Fibroblast of lung (primary cell): ENCODE data around the gene TGFB1. TPM values are rescaled to one million over a fixed set of nuclear protein-coding genes. Genes with fewer than 3 reads are reported as not detected.
"Not testable (repeated sequence)": the region's sequence is repeated elsewhere in the genome, so short reads cannot be mapped to it uniquely, and the experiment has no call there.

Experiments
- DNase-seq, 2 donors: peaks; one replicate each; pipeline versions ENCODE4 v3.0.0 to v3.0.0-alpha.2; 2010; ENCODE audit warnings: low read depth in 2 of 2
- H2AFZ ChIP-seq: 2 replicates; pipeline ENCODE4 v1.5.1; 2012; ENCODE audit warnings: low read length, control low read depth, inconsistent platforms
- H3K27ac ChIP-seq: 2 replicates; pipeline ENCODE4 v1.5.1; 2011; ENCODE audit warnings: low read length, control low read depth; ENCODE audit not compliant: insufficient read depth
- H3K27me3 ChIP-seq: 2 replicates; pipeline ENCODE4 v1.5.1; 2011; ENCODE audit warnings: mild to moderate bottlenecking, low read length; ENCODE audit not compliant: control insufficient read depth, insufficient read depth
- H3K36me3 ChIP-seq: 2 replicates; pipeline ENCODE4 v1.5.1; 2011; ENCODE audit warnings: low read length; ENCODE audit not compliant: control insufficient read depth, insufficient read depth
- H3K4me1 ChIP-seq: 2 replicates; pipeline ENCODE4 v1.5.1; 2011; ENCODE audit warnings: low read length; ENCODE audit not compliant: control insufficient read depth, insufficient read depth; ENCODE audit errors: extremely low read depth
- H3K4me2 ChIP-seq: 2 replicates; pipeline ENCODE4 v1.5.1; 2011; ENCODE audit warnings: low read length, control low read depth; ENCODE audit not compliant: insufficient read depth; ENCODE audit errors: extremely low read depth
- H3K4me3 ChIP-seq, 4 experiments: fragments of 200-600 bp in 1 of 4; sonication (generic) in 1 of 4; replicated peaks in 1 of 4; 2 replicates each; pipeline ENCODE4 v1.5.1; 2011 to 2016; ENCODE audit warnings: low read length in 4 of 4, low read depth in 3 of 4, mild to moderate bottlenecking in 3 of 4, control low read depth in 2 of 4, inconsistent platforms in 1 of 4, mixed read lengths in 1 of 4; ENCODE audit not compliant: insufficient read depth in 1 of 4; ENCODE audit errors: control extremely low read depth in 1 of 4
- H3K79me2 ChIP-seq: 2 replicates; pipeline ENCODE4 v1.5.1; 2012; ENCODE audit warnings: mild to moderate bottlenecking, low read length, inconsistent platforms; ENCODE audit not compliant: control insufficient read depth, insufficient read depth
- H3K9ac ChIP-seq: 2 replicates; pipeline ENCODE4 v1.5.1; 2011; ENCODE audit warnings: mild to moderate bottlenecking, low read length, control low read depth; ENCODE audit not compliant: insufficient read depth
- H3K9me3 ChIP-seq: 2 replicates; pipeline ENCODE4 v1.5.1; 2012; ENCODE audit warnings: low read depth, low read length; ENCODE audit not compliant: control insufficient read depth, insufficient read depth
- H4K20me1 ChIP-seq: 2 replicates; pipeline ENCODE4 v1.5.1; 2011; ENCODE audit warnings: low read length; ENCODE audit not compliant: control insufficient read depth, insufficient read depth; ENCODE audit errors: extremely low read depth
- EZH2 ChIP-seq: IDR thresholded peaks from 2 replicates; pipeline ENCODE4 v1.5.1; 2012; ENCODE audit warnings: low read length, control low read depth, mild to moderate bottlenecking; ENCODE audit errors: missing control alignments
- polyA plus RNA-seq, 2 donors: library from polyadenylated mRNA; depleted of rRNA in 1 of 2; stranded (reverse) in 1 of 2; unstranded in 1 of 2; fragments of >200 nt; gene quantifications; 2 replicates each; pipeline ENCODE4 v1.2.1, GENCODE V29; 2011 to 2012; ENCODE audit warnings: missing spikeins in 1 of 2
- total RNA-seq: library from RNA; depleted of rRNA; stranded (reverse); fragments of >200 nt; gene quantifications from 2 replicates; pipeline ENCODE4 v1.2.1, GENCODE V29; 2014
- TF ChIP-seq, protein P1 (sequence below), 2 donors: IDR thresholded peaks in 1 of 2; conservative IDR thresholded peaks in 1 of 2; 1 replicate in 1 of 2; 2 replicates in 1 of 2; pipeline ENCODE4 v1.5.1; 2011 to 2012; ENCODE audit warnings: low read length in 2 of 2, control low read depth in 1 of 2, inconsistent platforms in 1 of 2, low read depth in 1 of 2, mild to moderate bottlenecking in 1 of 2

TGFB1 gene
- total and polyA plus RNA-seq, 2 donors (not counting 1 experiment from before 2014, with no cell fraction given) = 4.2 to 14.4 TPM

DNA sequence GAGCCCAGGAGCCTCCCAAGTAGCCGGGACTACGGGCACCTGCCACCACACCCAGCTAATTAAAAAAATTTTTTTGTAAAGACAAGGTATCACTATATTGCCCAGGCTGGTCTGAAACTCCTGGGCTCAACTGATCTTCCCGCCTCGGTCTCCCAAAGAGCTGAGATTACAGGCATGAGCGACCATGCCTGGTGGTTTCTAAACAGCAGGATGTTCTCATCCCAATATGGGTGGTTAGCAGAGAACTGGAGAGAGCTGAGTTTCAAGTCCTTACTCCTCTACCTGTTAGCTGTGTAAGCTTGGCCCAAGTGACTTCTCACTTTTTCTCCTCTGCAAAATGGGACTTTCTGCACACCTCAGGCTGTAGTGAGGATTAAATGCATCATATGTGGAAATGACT is 30.6 kb upstream of the TGFB1 start:
- Histone ChIP-seq H3K27ac (no peak overlapping the region), H3K9ac (no peak overlapping the region), H3K27me3 (no peaks in the 10 kb centered on the region), H4K20me1 (no peaks in the 10 kb centered on the region), H2AFZ (no peak overlapping the region), H3K4me2 (no peak overlapping the region), H3K4me1 (no peaks in the 10 kb centered on the region), H3K79me2 (no peaks in the 10 kb centered on the region), H3K36me3 (no peaks in the 10 kb centered on the region), H3K4me3 (no peak overlapping the region), H3K9me3 (no peaks in the 10 kb centered on the region)
- TF ChIP-seq EZH2 = no peak
- TF ChIP-seq, protein P1, sequence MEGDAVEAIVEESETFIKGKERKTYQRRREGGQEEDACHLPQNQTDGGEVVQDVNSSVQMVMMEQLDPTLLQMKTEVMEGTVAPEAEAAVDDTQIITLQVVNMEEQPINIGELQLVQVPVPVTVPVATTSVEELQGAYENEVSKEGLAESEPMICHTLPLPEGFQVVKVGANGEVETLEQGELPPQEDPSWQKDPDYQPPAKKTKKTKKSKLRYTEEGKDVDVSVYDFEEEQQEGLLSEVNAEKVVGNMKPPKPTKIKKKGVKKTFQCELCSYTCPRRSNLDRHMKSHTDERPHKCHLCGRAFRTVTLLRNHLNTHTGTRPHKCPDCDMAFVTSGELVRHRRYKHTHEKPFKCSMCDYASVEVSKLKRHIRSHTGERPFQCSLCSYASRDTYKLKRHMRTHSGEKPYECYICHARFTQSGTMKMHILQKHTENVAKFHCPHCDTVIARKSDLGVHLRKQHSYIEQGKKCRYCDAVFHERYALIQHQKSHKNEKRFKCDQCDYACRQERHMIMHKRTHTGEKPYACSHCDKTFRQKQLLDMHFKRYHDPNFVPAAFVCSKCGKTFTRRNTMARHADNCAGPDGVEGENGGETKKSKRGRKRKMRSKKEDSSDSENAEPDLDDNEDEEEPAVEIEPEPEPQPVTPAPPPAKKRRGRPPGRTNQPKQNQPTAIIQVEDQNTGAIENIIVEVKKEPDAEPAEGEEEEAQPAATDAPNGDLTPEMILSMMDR (conservative IDR thresholded peaks at IDR 0.05 in 1 of 2, IDR thresholded peaks at IDR 0.05 in 1 of 2; ENCODE audit: low read depth in 1 of 2, low read length in 2 of 2) = no peak
- no peak for DNase-seq

DNA sequence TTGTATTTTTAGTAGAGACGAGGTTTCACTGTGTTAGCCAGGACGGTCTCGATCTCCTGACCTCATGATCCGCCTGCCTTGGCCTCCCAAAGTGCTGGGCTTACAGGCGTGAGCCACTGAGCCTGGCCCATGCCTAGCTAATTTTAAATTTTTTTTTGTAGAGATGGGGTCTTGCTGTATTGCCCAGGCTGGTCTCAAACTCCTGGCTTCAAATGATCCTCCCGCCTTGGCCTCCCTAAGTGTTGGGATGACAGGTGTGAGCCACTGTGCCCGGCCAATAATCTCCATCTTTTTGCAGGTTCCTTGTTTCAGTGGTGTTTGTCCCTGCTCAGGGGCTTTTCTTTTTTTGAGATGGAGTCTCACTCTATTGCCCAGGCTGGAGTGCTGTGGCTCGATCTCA is 27.8 kb upstream of the TGFB1 start:
- not testable (repeated sequence) for H3K9ac ChIP-seq, H3K4me2 ChIP-seq, DNase-seq, H3K27ac ChIP-seq, H3K27me3 ChIP-seq, H2AFZ ChIP-seq, H3K79me2 ChIP-seq, H3K4me3 ChIP-seq, H3K4me1 ChIP-seq, H3K9me3 ChIP-seq, H4K20me1 ChIP-seq, H3K36me3 ChIP-seq

DNA sequence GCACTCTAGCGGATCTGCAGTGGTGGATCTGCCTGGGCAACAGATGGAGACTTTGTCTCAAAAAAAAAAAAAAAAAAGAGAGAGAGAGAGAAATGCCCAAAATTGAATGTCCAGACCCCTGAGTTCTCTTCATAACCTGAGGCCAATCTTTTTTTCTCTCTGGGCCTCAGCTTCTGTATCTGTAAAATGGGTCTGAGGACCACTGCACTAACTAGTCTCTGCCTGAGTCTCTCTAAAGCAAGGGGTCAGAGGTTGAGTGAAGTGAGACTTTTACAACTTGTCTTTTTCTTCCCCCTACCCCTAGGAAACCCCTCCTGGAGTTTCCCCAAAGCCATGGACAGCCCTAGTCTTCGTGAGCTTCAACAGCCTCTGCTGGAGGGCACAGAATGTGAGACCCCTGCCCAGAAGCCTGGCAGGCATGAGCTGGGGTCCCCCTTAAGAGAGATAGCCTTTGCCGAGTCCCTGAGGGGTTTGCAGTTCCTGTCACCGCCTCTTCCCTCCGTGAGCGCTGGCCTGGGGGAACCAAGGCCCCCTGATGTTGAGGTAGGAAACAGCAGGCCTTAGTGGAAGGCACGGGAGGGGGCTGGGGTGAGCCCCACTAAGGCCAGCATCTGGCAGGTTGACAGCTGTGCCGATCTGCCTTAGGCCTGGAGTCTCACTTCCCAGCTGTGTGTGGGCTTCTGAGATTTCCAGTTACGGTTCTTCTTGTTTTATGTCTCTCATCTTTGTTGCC is 24.4 kb upstream of the TGFB1 start:
- H3K27me3 ChIP-seq = no peaks in the 10 kb centered on the region
- H3K4me1 ChIP-seq = peaks cover 13% of the 10 kb centered on the region
- DNase-seq = no peak
- no peaks in the 10 kb centered on the region for H4K20me1 ChIP-seq
- no peak overlapping the region for H3K9ac ChIP-seq
- no peak overlapping the region for H3K4me2 ChIP-seq
- no peak overlapping the region for H3K4me3 ChIP-seq
- H3K27ac ChIP-seq = no peak overlapping the region
- no peak for TF ChIP-seq EZH2
- TF ChIP-seq, protein P1 (conservative IDR thresholded peaks at IDR 0.05 in 1 of 2, IDR thresholded peaks at IDR 0.05 in 1 of 2; ENCODE audit: low read depth in 1 of 2, low read length in 2 of 2) = peak; percentile 5 to 13
- H3K79me2 ChIP-seq = no peaks in the 10 kb centered on the region
- no peaks in the 10 kb centered on the region for H3K9me3 ChIP-seq
- H2AFZ ChIP-seq = no peak overlapping the region
- no peaks in the 10 kb centered on the region for H3K36me3 ChIP-seq
